ENCODE data around the gene ACTR6.

- TF ChIP-seq CTCF (IDR thresholded peaks at IDR 0.05) (no peak), POLR2A (IDR thresholded peaks at IDR 0.05) (no peak)
Observed at GRCh38 chr12:100243137-100243536, 42.5 kb downstream of the ACTR6 start.

Data from testis (tissue), 2 donors.